DND-41 (cell line): ENCODE measurements around the gene ASXL1.

Experiments
- CTCF ChIP-seq: IDR thresholded peaks from 2 replicates; pipeline ENCODE4 v1.5.1; 2012; ENCODE audit warnings: borderline replicate concordance, low read length, moderate library complexity, mild to moderate bottlenecking; ENCODE audit not compliant: poor library complexity, severe bottlenecking; ENCODE audit errors: extremely low read depth
- EZH2 ChIP-seq: IDR thresholded peaks from 3 replicates; pipeline ENCODE4 v1.6.1; 2012; ENCODE audit warnings: borderline replicate concordance, low read depth, mild to moderate bottlenecking, moderate library complexity, low read length, inconsistent platforms; ENCODE audit not compliant: severe bottlenecking

DNA sequence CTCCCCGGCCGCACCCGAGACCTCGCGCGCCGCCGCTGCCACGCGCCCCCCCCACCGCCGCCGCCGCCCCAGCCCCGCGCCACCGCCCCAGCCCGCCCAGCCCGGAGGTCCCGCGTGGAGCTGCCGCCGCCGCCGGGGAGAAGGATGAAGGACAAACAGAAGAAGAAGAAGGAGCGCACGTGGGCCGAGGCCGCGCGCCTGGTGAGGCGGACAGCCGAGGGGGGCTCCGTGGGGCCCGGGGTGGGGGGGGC lies 426 bp downstream of the ASXL1 start:
- TF ChIP-seq CTCF: no peak
- no peak for TF ChIP-seq EZH2
